H1 (cell line): ENCODE results near the gene POLN. TPM values are rescaled to one million over a fixed set of nuclear protein-coding genes. Genes with fewer than 3 reads are reported as not detected.

Experiments used
- CTCF ChIA-PET: fragments of 300-600 bp; sonication (Branson Sonifier 250); formaldehyde crosslinking; loops from one replicate; lab custom pipeline; 2021; ENCODE audit not compliant: partially characterized antibody; lab: Charles Lee
- POLR2A ChIA-PET: fragments of 300-600 bp; sonication (Branson Sonifier 250); formaldehyde crosslinking; loops from one replicate; lab custom pipeline; 2021; ENCODE audit warnings: inconsistent platforms; ENCODE audit not compliant: partially characterized antibody; lab: Charles Lee
- DNase-seq, 2 experiments: peaks; one replicate each; pipeline versions ENCODE4 v3.0.0 to v3.0.0-alpha.2; 2010 to 2022; ENCODE audit warnings: low spot score in 2 of 2, low read depth in 1 of 2, mixed read lengths in 1 of 2
- FAIRE-seq: peaks from 2 replicates; lab custom pipeline; 2011; peaks lifted over from hg19 to GRCh38; lab: Jason Lieb, UNC
- H2AFZ ChIP-seq: 2 replicates; pipeline ENCODE4 v1.8.1; 2012; ENCODE audit warnings: low read length, inconsistent platforms
- H2AK5ac ChIP-seq: 2 replicates; pipeline ENCODE4 v1.6.1; 2013; ENCODE audit warnings: low read depth, low read length
- H2BK120ac ChIP-seq: replicated peaks from 2 replicates; pipeline ENCODE3; 2013; ENCODE audit warnings: low read depth, low read length, inconsistent platforms
- H2BK12ac ChIP-seq: 2 replicates; pipeline ENCODE4 v1.6.1; 2013; ENCODE audit warnings: low read depth, low read length
- H2BK15ac ChIP-seq: 2 replicates; pipeline ENCODE4 v1.6.1; 2013; ENCODE audit warnings: low read length
- H2BK20ac ChIP-seq: 2 replicates; pipeline ENCODE4 v1.6.1; 2013; ENCODE audit warnings: low read length
- H2BK5ac ChIP-seq: 2 replicates; pipeline ENCODE4 v1.6.1; 2013; ENCODE audit warnings: low read depth, low read length
- H3K14ac ChIP-seq: 2 replicates; pipeline ENCODE4 v1.6.1; 2013; ENCODE audit warnings: inconsistent platforms; ENCODE audit not compliant: insufficient read length
- H3K18ac ChIP-seq: 2 replicates; pipeline ENCODE4 v1.6.1; 2013; ENCODE audit warnings: low read length; ENCODE audit errors: extremely low read depth
- H3K23ac ChIP-seq: 2 replicates; pipeline ENCODE4 v1.6.1; 2013; ENCODE audit warnings: inconsistent platforms; ENCODE audit not compliant: insufficient read length
- H3K23me2 ChIP-seq: 2 replicates; pipeline ENCODE4 v1.6.1; 2013; ENCODE audit warnings: low read depth, low read length
- H3K27ac ChIP-seq: 2 replicates; pipeline ENCODE4 v1.6.1; 2011; ENCODE audit warnings: low read depth, low read length, inconsistent platforms
- H3K27me3 ChIP-seq, 4 experiments: replicated peaks in 1 of 4; 1 replicate in 1 of 4; 2 replicates in 3 of 4; pipeline versions ENCODE4 v1.6.1 to v1.8.1; 2011 to 2013; ENCODE audit warnings: low read length in 3 of 4, mild to moderate bottlenecking in 3 of 4, inconsistent platforms in 2 of 4, mixed read lengths in 2 of 4, moderate library complexity in 1 of 4; ENCODE audit not compliant: control insufficient read depth in 3 of 4, insufficient read depth in 3 of 4; ENCODE audit errors: extremely low read depth in 1 of 4
- H3K36me3 ChIP-seq, 4 experiments: 2 replicates each; pipeline versions ENCODE4 v1.6.1 to v1.8.1; 2011 to 2013; ENCODE audit warnings: mild to moderate bottlenecking in 4 of 4, low read length in 3 of 4, moderate library complexity in 2 of 4, control low read depth in 1 of 4, inconsistent platforms in 1 of 4; ENCODE audit not compliant: insufficient read depth in 4 of 4, control insufficient read depth in 2 of 4
- H3K4ac ChIP-seq: replicated peaks from 2 replicates; pipeline ENCODE3; 2013; ENCODE audit warnings: low read length, low read depth, mixed read lengths, inconsistent platforms; ENCODE audit not compliant: insufficient read length
- H3K4me1 ChIP-seq, 4 experiments: replicated peaks in 1 of 4; 1 replicate in 1 of 4; 2 replicates in 3 of 4; pipeline versions ENCODE4 v1.6.1 to v1.8.1; 2011 to 2013; ENCODE audit warnings: low read length in 3 of 4, inconsistent platforms in 2 of 4, mixed read lengths in 1 of 4; ENCODE audit not compliant: insufficient read depth in 4 of 4, control insufficient read depth in 3 of 4
- H3K4me2 ChIP-seq, 2 experiments: 2 replicates each; pipeline versions ENCODE4 v1.6.1 to v1.8.1; 2011 to 2013; ENCODE audit warnings: low read depth in 2 of 2, low read length in 2 of 2, control low read depth in 1 of 2, inconsistent platforms in 1 of 2, mild to moderate bottlenecking in 1 of 2; ENCODE audit not compliant: insufficient read depth in 1 of 2
- H3K4me3 ChIP-seq, 4 experiments: fragments of 200-600, 300-600 bp in 1 of 4; sonication (generic), shearing (Covaris generic), sonication (Bioruptor Twin) in 1 of 4; 2 replicates each; pipeline versions ENCODE4 v1.5.1 to v1.8.1; 2011 to 2016; ENCODE audit warnings: low read length in 4 of 4, low read depth in 3 of 4, control low read depth in 2 of 4, inconsistent platforms in 2 of 4, mild to moderate bottlenecking in 2 of 4, mixed read lengths in 1 of 4, moderate library complexity in 1 of 4; ENCODE audit not compliant: insufficient read depth in 2 of 4; ENCODE audit errors: extremely low read depth in 1 of 4
- H3K56ac ChIP-seq: replicated peaks from 2 replicates; pipeline ENCODE3; 2013; ENCODE audit warnings: low read depth, mild to moderate bottlenecking, mixed read lengths, low read length, inconsistent platforms; ENCODE audit not compliant: insufficient read length
- H3K79me1 ChIP-seq: 2 replicates; pipeline ENCODE4 v1.6.1; 2013; ENCODE audit warnings: low read depth, low read length, control low read depth
- H3K79me2 ChIP-seq, 2 experiments: 2 replicates each; pipeline versions ENCODE4 v1.6.1 to v1.8.1; 2012 to 2013; ENCODE audit warnings: low read length in 2 of 2, mild to moderate bottlenecking in 2 of 2, inconsistent platforms in 1 of 2; ENCODE audit not compliant: insufficient read depth in 2 of 2, control insufficient read depth in 1 of 2
- H3K9ac ChIP-seq, 4 experiments: replicated peaks in 1 of 4; 1 replicate in 1 of 4; 2 replicates in 3 of 4; pipeline versions ENCODE4 v1.6.1 to v1.8.1; 2011 to 2013; ENCODE audit warnings: low read depth in 3 of 4, low read length in 3 of 4, control low read depth in 2 of 4, mild to moderate bottlenecking in 2 of 4, moderate library complexity in 2 of 4, inconsistent platforms in 1 of 4; ENCODE audit errors: extremely low read depth in 1 of 4
- H3K9me3 ChIP-seq, 2 experiments: 2 replicates each; pipeline versions ENCODE4 v1.6.1 to v1.8.1; 2012 to 2013; ENCODE audit warnings: mild to moderate bottlenecking in 2 of 2, moderate library complexity in 2 of 2, control low read depth in 1 of 2, inconsistent platforms in 1 of 2, low read depth in 1 of 2, low read length in 1 of 2, mixed read lengths in 1 of 2; ENCODE audit not compliant: insufficient read depth in 2 of 2
- H4K20me1 ChIP-seq, 2 experiments: replicated peaks in 1 of 2; 2 replicates each; pipeline versions ENCODE3 to v1.8.1; 2011 to 2013; ENCODE audit warnings: inconsistent platforms in 2 of 2, low read length in 2 of 2, mild to moderate bottlenecking in 1 of 2; ENCODE audit not compliant: insufficient read depth in 2 of 2, control insufficient read depth in 1 of 2
- H4K5ac ChIP-seq: 2 replicates; pipeline ENCODE4 v1.6.1; 2013; ENCODE audit warnings: low read length, low read depth, mixed read lengths, inconsistent platforms; ENCODE audit not compliant: insufficient read length
- H4K8ac ChIP-seq: 2 replicates; pipeline ENCODE4 v1.8.0; 2013; ENCODE audit warnings: mild to moderate bottlenecking, moderate library complexity, low read length, inconsistent platforms; ENCODE audit not compliant: insufficient read depth; ENCODE audit errors: extremely low read depth
- H4K91ac ChIP-seq: replicated peaks from 2 replicates; pipeline ENCODE3; 2013; ENCODE audit warnings: low read length, mixed read lengths, inconsistent platforms; ENCODE audit not compliant: insufficient read length
- ASH2L ChIP-seq: fragments of 200-600, 300-600 bp; sonication (generic); IDR thresholded peaks from one replicate; pipeline ENCODE4 v1.7.1; 2017; ENCODE audit warnings: low read length
- CBX8 ChIP-seq: fragments of 300-800, 300-1000 bp; sonication (generic); IDR thresholded peaks from 2 replicates; pipeline ENCODE4 v1.7.1; 2016; ENCODE audit warnings: low read depth, low read length, borderline replicate concordance
- JUND ChIP-seq: IDR thresholded peaks from 2 replicates; pipeline ENCODE4 v1.6.1; 2011; ENCODE audit warnings: mild to moderate bottlenecking, improper control_type of control experiment, low read length
- KDM1A ChIP-seq: fragments of 200-600, 300-600 bp; sonication (generic); IDR thresholded peaks from 2 replicates; pipeline ENCODE4 v1.7.1; 2016; ENCODE audit warnings: mild to moderate bottlenecking, low read length, borderline replicate concordance
- KDM5A ChIP-seq: fragments of 200-600 bp; IDR thresholded peaks from 2 replicates; pipeline ENCODE4 v1.7.1; 2012; ENCODE audit warnings: mild to moderate bottlenecking, low read length, inconsistent platforms, mixed read lengths
- POLR2AphosphoS5 ChIP-seq: IDR thresholded peaks from 2 replicates; pipeline ENCODE4 v1.6.1; 2011; ENCODE audit warnings: low read depth, low read length
- RFX5 ChIP-seq: IDR thresholded peaks from 2 replicates; pipeline ENCODE4 v1.6.1; 2011; ENCODE audit warnings: low read depth, low read length, improper control_type of control experiment, borderline replicate concordance
- RNF2 ChIP-seq: fragments of 200-900, 300-1000 bp; sonication (generic); IDR thresholded peaks from 2 replicates; pipeline ENCODE4 v1.7.1; 2016; ENCODE audit warnings: borderline replicate concordance, low read depth, mild to moderate bottlenecking, antibody characterized with exemption, low read length; ENCODE audit not compliant: poor library complexity, severe bottlenecking; ENCODE audit errors: missing control alignments
- SIN3A ChIP-seq, 2 experiments: IDR thresholded peaks in 1 of 2; conservative IDR thresholded peaks in 1 of 2; 2 replicates each; pipeline ENCODE4 v1.6.1; 2011 to 2012; ENCODE audit warnings: low read length in 2 of 2, improper control_type of control experiment in 1 of 2, low read depth in 1 of 2, mild to moderate bottlenecking in 1 of 2
- SP1 ChIP-seq: IDR thresholded peaks from 2 replicates; pipeline ENCODE4 v1.6.1; 2011; ENCODE audit warnings: low read depth, low read length
- SP4 ChIP-seq: IDR thresholded peaks from 2 replicates; pipeline ENCODE4 v1.6.1; 2012; ENCODE audit warnings: low read length, inconsistent platforms
- TAF1 ChIP-seq: IDR thresholded peaks from 2 replicates; pipeline ENCODE4 v1.6.1; 2011; ENCODE audit warnings: mild to moderate bottlenecking, low read depth, low read length
- TAF7 ChIP-seq: optimal IDR thresholded peaks from 2 replicates; pipeline ENCODE3; 2011; ENCODE audit warnings: low read depth, mild to moderate bottlenecking, inconsistent platforms, low read length, moderate library complexity, borderline replicate concordance
- WGBS, 2 experiments: shearing (Covaris generic) in 1 of 2; methylation state at CpG; one replicate each; pipeline versions ENCODE4 v1.1.6 to v1.1.7; 2013 to 2015; ENCODE audit warnings: low lambda C conversion rate in 2 of 2, mixed read lengths in 2 of 2, inconsistent platforms in 1 of 2, low coverage in 1 of 2, missing lambda C conversion rate in 1 of 2; ENCODE audit not compliant: insufficient replicate concordance in 2 of 2, insufficient coverage in 1 of 2, insufficient read length in 1 of 2; ENCODE audit errors: extremely low coverage in 1 of 2, missing lambda C conversion rate in 1 of 2; 5-methylcytosine and 5-hydroxymethylcytosine counted together
- polyA plus RNA-seq, 7 experiments: library from polyadenylated mRNA; depleted of rRNA in 3 of 7; stranded (reverse) in 5 of 7; unstranded in 2 of 7; fragments of >200 nt in 5 of 7; fragments of 200-250 nt in 2 of 7; gene quantifications; 1 replicate in 5 of 7; 2 replicates in 1 of 7; 4 replicates in 1 of 7; pipeline versions ENCODE4 v1.2.1 to v1.2.3, GENCODE V29; 2011 to 2013; ENCODE audit warnings: missing spikeins in 2 of 7, mixed read lengths in 2 of 7
- total RNA-seq: library from RNA; stranded (reverse); fragmentation: NEBNext Ultra II Directional; extraction: Animal tissue kit (Norgen Biotek cat#: 25700); gene quantifications from 2 replicates; pipeline ENCODE4 v1.2.1, GENCODE V29; 2021

Gene POLN
- total and polyA plus RNA-seq, 2 of the 8 experiments (the other 6 are each of a cell fraction or from before 2014, with no cell fraction given) = 0.98 to 1.5 TPM

- Histone ChIP-seq H3K4ac (no peak overlapping the region), H3K79me2 (no peaks in the 10 kb centered on the region), H3K9ac (no peak overlapping the region), H2BK20ac (no peak overlapping the region), H3K4me2 (peak overlapping the region in 1 of 2 experiments; percentile 72; a peak in 3 of 4 replicates), H3K79me1 (no peaks in the 10 kb centered on the region), H2BK5ac (no peak overlapping the region), H3K9me3 (no peaks in the 10 kb centered on the region), H3K36me3 (no peaks in the 10 kb centered on the region), H2BK15ac (no peak overlapping the region), H3K14ac (no peak overlapping the region), H2AK5ac (no peak overlapping the region), H4K20me1 (peaks cover 5 to 9% of the 10 kb centered on the region in 2 experiments), H3K27me3 (peaks cover 22 to 49% (median 38%) of the 10 kb centered on the region in 4 experiments), H3K4me3 (peak overlapping the region in 1 of 4 experiments; percentile 65; a peak in 1 of 8 replicates), H4K91ac (no peak overlapping the region), H4K5ac (no peak overlapping the region), H2AFZ (no peak overlapping the region), H3K18ac (no peak overlapping the region), H2BK120ac (no peak overlapping the region), H3K4me1 (peaks cover 0 to 5% (median 4%) of the 10 kb centered on the region in 4 experiments; a peak in 5 of 7 replicates), H3K23ac (no peak overlapping the region), H3K23me2 (peaks cover 13% of the 10 kb centered on the region; the same call in 1 of the 2 replicates), H3K27ac (no peak overlapping the region), H3K56ac (no peak overlapping the region), H4K8ac (no peak overlapping the region), H2BK12ac (no peak overlapping the region)
- ChIA-PET CTCF (interaction anchor here (0.6 to 3.0 kb wide), 6 partner anchors 9 to 506 kb away, joined by 3 to 10 read pairs (median 3); no protein-coding TSS in a partner anchor), POLR2A (interaction anchor here (0.8 to 1.5 kb wide), 5 partner anchors 9 to 16 kb away, joined by 3 to 5 read pairs (median 4); a partner anchor contains a TSS)
- peak in 1 of 2 experiments; percentile 45 for DNase-seq
- WGBS, 2 experiments = 76% methylated on average over 26 of the region's 26 CpGs; no CpG with 5 or more reads in 1 of the 2 experiments
- FAIRE-seq = no peak
- no peak for TF ChIP-seq ASH2L
- no peak for TF ChIP-seq KDM1A
- no peak for TF ChIP-seq SIN3A (conservative IDR thresholded peaks at IDR 0.05 in 1 of 2, IDR thresholded peaks at IDR 0.05 in 1 of 2; ENCODE audit: low read depth in 1 of 2, low read length in 2 of 2)
- TF ChIP-seq RNF2 = no peak
- no peak for TF ChIP-seq TAF7
- TF ChIP-seq JUND = no peak
- no peak for TF ChIP-seq KDM5A
- TF ChIP-seq CBX8 = no peak
- no peak for TF ChIP-seq SP1
- TF ChIP-seq POLR2AphosphoS5 = no peak
- no peak for TF ChIP-seq RFX5
- TF ChIP-seq SP4 = no peak
- TF ChIP-seq TAF1 = no peak
Observed at GRCh38 chr4:2057382-2058065, 184.4 kb downstream of the POLN start.
